Middle frontal gyrus (tissue), 1 donor: ENCODE results near the gene OTOF.
"Not testable (repeated sequence)": the region's sequence is repeated elsewhere in the genome, so short reads cannot be mapped to it uniquely, and the experiment has no call there.

Source experiments
- DNase-seq: peaks from one replicate; pipeline ENCODE4 v3.0.0-alpha.2; 2015; ENCODE audit warnings: low spot score; ENCODE audit errors: extremely low spot score

OTOF gene

GRCh38 chr2:26481706-26482105, 3.8 kb upstream of the OTOF start:
- DNase-seq: no peak

DNA sequence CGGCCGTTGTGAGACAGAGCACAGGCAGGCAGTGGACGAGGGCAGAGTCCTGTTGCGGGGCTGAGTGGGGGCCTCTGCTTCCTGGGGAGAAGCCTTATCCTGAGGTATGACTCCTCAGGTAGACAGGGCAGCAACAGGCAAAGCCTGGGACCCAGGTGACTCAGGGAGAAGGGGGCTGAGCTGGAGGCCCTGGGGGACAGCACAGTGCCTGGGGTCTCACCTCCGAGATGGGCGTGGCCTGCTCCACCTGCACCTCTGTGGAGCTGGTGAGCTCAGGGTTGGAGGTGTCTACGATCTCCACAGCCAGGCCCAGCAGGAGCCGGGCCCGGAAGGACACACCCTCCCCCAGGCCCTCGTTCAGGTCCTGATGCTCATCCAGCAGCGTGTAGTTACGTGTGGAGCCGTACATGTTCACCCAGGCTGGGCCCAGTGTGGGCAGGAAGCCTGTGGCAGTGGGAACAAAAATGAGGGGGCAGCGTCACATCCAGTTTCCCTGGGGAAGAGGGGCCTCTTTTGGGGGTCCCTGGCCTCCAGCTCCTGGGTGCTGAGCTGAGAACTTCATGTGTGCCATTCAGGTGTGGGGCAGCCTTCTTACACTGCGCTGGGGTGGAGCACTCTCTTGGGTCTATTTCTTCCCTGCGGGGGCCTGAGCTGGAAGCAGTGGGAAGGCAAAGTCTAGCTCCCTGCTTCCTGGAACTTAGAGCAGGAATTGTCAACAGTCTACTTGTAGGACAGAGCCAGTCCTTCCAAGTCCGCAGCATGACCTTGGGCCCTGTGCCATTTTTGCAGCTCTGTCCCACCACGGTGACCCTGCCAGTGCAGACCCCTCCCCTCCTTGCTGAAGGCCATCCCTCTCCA, 2.9 kb upstream of the OTOF start:
- no peak for DNase-seq

DNA sequence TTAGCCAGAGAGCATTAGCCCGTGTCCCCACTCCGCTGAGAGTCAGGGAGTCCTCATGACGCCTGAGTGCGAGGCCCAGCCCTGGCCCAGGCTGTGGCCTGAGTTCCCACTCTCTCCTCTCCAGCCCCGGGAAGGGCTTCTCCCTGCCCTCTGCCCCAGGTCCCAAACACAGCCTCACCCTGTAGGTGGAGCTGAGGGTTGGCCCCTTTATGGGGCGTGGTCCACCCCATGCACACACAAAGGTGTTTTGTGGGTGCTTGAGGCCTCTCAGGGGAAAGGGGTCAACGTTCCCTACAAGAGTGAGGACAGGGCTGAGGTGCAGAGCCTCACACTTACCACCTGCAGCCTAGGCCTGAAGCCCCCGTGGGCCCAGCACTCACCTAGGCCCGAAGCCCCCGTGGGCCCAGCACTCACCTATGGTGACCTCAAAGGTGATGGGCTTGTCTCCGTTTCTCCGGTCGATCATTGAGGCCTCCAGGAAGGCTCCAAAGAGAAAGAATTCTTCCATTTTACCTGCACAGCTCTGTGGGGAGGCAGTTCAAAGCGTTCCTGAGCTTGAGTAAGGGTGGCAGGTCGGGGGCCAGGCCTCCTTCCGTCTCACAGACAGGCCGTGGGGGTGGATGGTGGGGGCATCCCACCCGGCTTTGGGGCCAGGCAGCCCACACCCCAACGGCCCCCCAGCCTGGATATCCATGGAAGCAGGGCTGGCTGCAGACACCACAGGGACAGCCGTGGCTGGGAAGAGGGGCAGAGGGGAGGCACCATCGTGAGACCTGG, 2.1 kb upstream of the OTOF start:
- no peak for DNase-seq

- no peak for DNase-seq
These were observed 1.3 kb upstream of the OTOF start for GRCh38 chr2:26479131-26479788.

DNA sequence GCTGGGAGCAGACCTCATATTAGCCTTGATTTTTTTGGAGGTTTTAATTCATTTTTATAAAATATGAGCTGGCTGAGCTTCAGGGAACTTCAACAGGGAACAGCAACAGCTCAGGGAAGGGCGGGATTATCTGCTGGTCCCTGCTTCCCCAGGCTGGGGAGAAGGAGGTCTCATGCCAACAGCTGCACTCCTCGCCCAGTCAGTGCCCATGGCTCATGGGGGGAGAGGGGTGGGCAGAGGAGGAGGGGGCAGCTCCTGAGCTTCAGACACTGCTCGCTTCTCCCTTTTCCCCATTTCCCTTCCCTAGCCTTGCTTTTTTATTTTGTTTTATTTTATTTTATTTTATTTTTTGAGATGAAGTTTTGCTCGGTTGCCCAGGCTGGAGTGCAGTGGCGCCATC, 442 bp upstream of the OTOF start:
- DNase-seq: no peak

DNA sequence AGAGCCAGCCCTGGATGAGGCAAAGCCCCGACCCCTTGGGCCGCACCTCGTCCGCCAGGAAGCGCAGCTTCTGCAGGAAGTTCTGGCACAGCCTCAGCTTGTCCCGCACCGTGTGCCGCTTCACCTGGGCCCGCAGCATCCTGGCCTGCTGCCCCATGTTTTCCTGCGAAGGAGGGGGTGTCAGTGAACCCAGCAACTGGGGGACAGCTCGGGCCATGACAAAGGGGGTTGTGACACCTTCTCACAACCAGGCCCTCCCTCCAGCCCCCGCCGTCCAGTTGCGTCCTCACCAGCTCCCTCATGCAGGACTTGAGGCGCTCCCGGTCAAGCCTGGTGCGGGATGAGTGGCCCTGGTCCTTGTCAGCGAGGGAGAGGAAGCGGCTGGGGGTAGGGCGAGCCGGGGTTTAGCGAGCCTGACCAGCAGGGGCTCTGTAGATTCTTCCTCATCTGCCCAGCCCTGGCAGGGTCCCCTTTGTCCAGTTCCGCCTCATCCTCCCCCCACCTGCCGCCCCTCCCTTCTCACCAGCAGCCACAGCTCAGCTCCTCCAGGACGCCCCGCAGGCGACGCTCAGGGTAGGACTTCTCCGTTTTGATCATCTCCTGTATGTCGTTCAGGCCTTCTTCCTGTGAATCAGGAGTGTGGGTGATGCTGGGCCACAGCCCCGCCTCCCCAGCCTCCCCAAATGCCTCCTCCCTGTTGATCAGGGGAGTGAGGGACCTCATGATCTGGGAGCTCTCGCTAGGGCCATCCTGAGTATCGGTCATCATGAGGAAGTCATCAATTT, 606 bp downstream of the OTOF start:
- DNase-seq: no peak

DNA sequence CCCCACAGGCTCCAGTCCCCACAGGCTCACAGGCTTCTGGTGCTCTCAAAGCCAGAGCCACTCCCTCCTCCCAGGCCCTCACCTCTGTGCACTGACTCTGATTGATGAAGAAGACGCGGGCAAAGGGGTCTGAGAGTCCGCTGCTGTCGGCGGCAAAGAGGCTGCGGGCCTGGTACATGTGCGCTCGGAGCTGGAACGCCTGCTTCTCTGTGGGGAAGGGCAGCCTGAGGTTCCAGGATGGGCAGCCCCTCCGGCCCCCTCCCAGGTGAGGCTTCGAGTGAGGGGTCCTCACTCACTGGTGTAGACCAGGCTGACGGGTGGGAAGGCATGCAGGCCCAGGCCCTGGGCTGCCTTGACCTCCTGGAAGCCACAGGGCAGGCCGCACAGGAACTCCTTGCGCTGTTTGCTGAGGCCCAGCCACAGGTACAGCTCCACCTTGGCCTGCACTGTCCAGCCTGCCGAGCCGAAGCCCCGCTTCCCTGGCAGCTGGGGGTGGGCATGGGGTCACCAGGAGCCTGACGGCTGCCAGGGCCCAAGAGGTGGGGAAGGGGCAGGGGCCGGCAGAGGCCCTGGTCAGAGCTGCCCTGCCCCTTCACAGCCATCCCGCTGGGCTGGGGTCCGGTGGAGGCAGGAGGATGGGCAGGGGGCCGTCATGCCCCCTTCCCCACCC, 2.0 kb downstream of the OTOF start:
- DNase-seq: no peak

- DNase-seq: no peak
These were observed 2.9 kb downstream of the OTOF start for GRCh38 chr2:26475037-26475436.

- DNase-seq: no peak
These were observed 3.6 kb downstream of the OTOF start for GRCh38 chr2:26474261-26474785.

DNA sequence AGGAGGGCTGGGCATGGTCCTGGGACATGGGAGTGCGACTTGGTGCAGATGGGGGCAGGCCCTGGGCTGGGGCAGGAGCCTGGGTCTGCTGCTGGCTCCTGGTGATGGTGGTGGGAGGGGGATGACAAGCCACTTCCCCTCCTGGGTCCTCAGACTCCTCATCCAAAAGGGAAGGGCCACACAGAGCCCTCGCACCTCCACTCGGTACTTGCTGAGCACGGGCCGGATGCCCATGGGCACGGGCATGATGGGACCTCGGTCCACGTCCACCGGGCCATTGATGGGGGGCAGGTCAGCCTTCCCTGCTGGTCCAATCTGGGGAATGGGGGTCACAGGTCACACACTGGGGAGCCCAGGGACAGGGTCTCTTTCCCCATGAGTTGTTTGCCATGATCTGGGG, 4.1 kb downstream of the OTOF start:
- DNase-seq: no peak

GRCh38 chr2:26472821-26473655, 4.9 kb downstream of the OTOF start:
- DNase-seq: no peak

- DNase-seq: no peak
These were observed 5.9 kb downstream of the OTOF start for GRCh38 chr2:26471766-26472706.

DNA sequence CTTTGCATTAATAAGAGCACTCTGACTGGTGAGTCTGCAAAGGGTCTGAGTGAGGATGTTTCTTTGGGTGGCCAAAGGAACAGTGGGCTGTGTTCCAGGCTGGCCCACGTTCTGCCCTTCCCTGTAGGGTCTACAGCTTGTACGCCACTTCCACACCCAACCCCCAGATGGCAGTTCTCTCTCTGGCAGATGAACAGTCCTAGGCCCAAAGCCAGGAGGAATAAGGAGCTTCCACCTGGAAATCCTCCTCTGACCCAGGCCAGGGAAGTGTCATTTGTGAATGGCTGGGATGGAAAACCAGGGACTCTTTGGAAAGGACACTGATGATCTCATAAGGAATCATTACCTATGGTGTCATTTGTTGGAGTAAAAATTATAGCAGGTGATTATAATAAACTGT, 6.6 kb downstream of the OTOF start:
- no peak for DNase-seq

GRCh38 chr2:26470601-26471260, 7.2 kb downstream of the OTOF start:
- DNase-seq: no peak

DNA sequence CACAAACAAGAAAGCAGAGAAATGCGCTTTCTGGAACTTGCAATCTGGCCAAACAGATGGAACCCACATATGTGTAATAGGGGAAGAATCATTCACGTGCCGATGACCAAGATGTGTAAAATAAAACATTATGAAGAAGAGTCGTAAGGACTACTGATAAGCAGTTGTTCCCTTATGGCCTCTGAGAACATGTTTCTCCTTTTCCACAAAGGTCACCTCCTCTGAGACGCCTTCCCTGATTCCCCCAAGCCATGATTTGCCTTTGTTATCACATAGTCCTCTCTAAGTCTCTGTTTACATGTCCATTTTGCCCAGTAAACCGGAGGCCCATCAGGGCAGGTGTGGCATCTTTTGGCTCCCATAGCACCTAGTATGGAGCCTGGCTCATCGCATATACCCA, 8.0 kb downstream of the OTOF start:
- DNase-seq: no peak

DNA sequence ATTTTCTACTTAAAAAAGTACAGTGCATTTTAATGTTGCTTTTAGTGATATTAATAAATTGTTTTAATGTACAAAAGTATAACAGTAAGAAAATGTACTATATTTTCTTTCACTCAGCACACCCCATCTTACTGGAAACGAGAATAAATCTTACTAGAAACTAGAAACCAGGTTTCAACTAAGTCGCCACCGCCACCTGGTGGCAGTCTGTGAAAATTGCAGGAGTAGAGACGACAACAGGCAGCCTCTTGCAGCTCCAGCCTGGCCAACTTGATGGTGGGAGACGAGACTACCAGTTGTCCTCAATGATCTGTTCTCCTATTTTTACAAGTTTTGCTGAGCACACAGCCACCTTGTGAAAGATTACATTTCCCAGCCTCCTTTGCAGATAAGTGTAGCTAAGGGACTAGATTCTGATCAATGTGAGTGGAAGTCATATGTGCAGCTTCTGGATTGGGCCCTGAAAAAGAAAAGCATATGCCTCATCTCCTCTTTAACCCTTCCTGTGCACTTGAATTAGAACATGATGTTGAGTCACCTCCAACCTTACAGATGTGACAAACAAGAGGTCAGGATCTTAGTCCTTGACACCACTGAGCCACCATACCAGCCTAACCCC, 8.7 kb downstream of the OTOF start:
- DNase-seq: no peak

GRCh38 chr2:26468544-26468943, 9.4 kb downstream of the OTOF start:
- DNase-seq: not testable (repeated sequence)
